WTC11 (cell line): ENCODE measurements around the gene CYP19A1. TPM values are rescaled to one million over a fixed set of nuclear protein-coding genes. Genes with fewer than 3 reads are reported as not detected.

Experiments used
- ATAC-seq: fragments of 200-7000 bp; cut with Tn5 transposase; 2 replicates; pipeline ENCODE4 v1.10.0; 2021; ENCODE audit warnings: mild to moderate bottlenecking, moderate library complexity
- CTCF ChIA-PET: fragments of 300-600 bp; sonication (Branson Sonifier 250); formaldehyde crosslinking; loops from one replicate; lab custom pipeline; 2021; ENCODE audit warnings: antibody characterized with exemption; lab: Charles Lee
- POLR2A ChIA-PET: fragments of 350-600 bp; sonication (Branson Sonifier 250); formaldehyde crosslinking; loops from one replicate; lab custom pipeline; 2021; ENCODE audit warnings: antibody characterized with exemption; lab: Charles Lee
- DNase-seq: peaks from one replicate; pipeline ENCODE4 v3.0.0; 2021; ENCODE audit warnings: low spot score
- H3K27ac Mint-ChIP-seq: 2 replicates; pipeline ENCODE4 v1.8.0; 2021; ENCODE audit warnings: mixed read lengths
- H3K27me3 Mint-ChIP-seq: 2 replicates; pipeline ENCODE4 v1.8.0; 2021; ENCODE audit warnings: low read depth, mild to moderate bottlenecking, moderate library complexity, mixed read lengths
- H3K36me3 Mint-ChIP-seq: 2 replicates; pipeline ENCODE4 v1.8.0; 2021; ENCODE audit warnings: mixed read lengths
- H3K4me1 Mint-ChIP-seq: 2 replicates; pipeline ENCODE4 v1.8.0; 2022; ENCODE audit warnings: mixed read lengths
- H3K4me3 Mint-ChIP-seq: 2 replicates; pipeline ENCODE4 v1.8.0; 2021; ENCODE audit warnings: mild to moderate bottlenecking, moderate library complexity, mixed read lengths
- H3K9me3 Mint-ChIP-seq: 2 replicates; pipeline ENCODE4 v1.8.0; 2021; ENCODE audit warnings: mixed read lengths
- FOXP1 ChIP-seq: sonication (generic); formaldehyde crosslinking; IDR thresholded peaks from 2 replicates; pipeline ENCODE4 v1.8.0; 2022; ENCODE audit warnings: missing genetic modification reagents, mild to moderate bottlenecking, moderate library complexity, borderline replicate concordance
- PRRX2 ChIP-seq: fragments of 250-450 bp; sonication (Bioruptor Pico); IDR thresholded peaks from 2 replicates; pipeline ENCODE4 v1.8.0; 2021; ENCODE audit warnings: mild to moderate bottlenecking
- TEAD1 ChIP-seq: sonication (generic); formaldehyde crosslinking; IDR thresholded peaks from 2 replicates; pipeline ENCODE4 v1.8.0; 2022; ENCODE audit warnings: mild to moderate bottlenecking, missing genetic modification reagents
- ZNF416 ChIP-seq: fragments of 250-450 bp; sonication (Bioruptor Pico); IDR thresholded peaks from 2 replicates; pipeline ENCODE4 v1.9.0; 2021; ENCODE audit warnings: mild to moderate bottlenecking, inconsistent platforms
- total RNA-seq: library from RNA; stranded (reverse); gene quantifications from 3 replicates; pipeline ENCODE4 v1.2.3, GENCODE V29; 2021
- TF ChIP-seq, protein P1 (sequence below): sonication (generic); formaldehyde crosslinking; IDR thresholded peaks from 2 replicates; pipeline ENCODE4 v1.8.1; 2023; ENCODE audit warnings: mild to moderate bottlenecking, missing genetic modification reagents, borderline replicate concordance
- TF ChIP-seq, protein P2 (sequence below): sonication (generic); formaldehyde crosslinking; IDR thresholded peaks from 2 replicates; pipeline ENCODE4 v1.8.0; 2022; ENCODE audit warnings: mild to moderate bottlenecking, missing genetic modification reagents
- TF ChIP-seq, protein P3 (sequence below): sonication (generic); formaldehyde crosslinking; IDR thresholded peaks from 2 replicates; pipeline ENCODE4 v1.8.1; 2022; ENCODE audit warnings: missing genetic modification reagents, borderline replicate concordance
- TF ChIP-seq, protein P4 (sequence below): fragments of 250-450 bp; sonication (Bioruptor Pico); IDR thresholded peaks from 2 replicates; pipeline ENCODE4 v1.9.0; 2021; ENCODE audit warnings: mild to moderate bottlenecking, borderline replicate concordance
- TF ChIP-seq, protein P5 (sequence below): sonication (generic); formaldehyde crosslinking; IDR thresholded peaks from 2 replicates; pipeline ENCODE4 v1.8.1; 2022; ENCODE audit warnings: mild to moderate bottlenecking, moderate library complexity, missing genetic modification reagents
- TF ChIP-seq, protein P6 (sequence below): fragments of 250-450 bp; sonication (Bioruptor Pico); IDR thresholded peaks from 2 replicates; pipeline ENCODE4 v1.9.0; 2021; ENCODE audit warnings: mild to moderate bottlenecking

Gene CYP19A1
- total RNA-seq, 1 experiment from 2014 or later, result not detected

DNA sequence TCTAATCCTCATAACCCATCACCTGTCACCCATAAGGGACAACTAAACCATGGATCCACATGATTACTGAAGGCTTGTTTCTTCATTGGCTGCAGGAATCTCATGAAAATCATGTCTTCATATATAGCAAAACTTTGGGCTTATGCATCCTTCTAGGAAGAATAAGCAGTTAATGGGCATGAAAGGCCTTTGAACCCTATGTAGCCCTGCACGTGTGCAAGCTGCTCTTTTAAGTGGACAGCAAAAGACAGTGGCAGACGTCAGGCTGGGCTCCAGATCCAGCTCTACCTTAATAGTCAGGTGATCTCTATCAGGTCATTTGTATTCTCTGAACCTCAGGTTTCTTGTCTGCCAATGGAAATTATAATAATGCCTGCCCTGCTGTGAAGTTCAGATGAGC, 18.9 kb downstream of the CYP19A1 start:
- Mint-ChIP-seq H3K27ac (no peak overlapping the region), H3K9me3 (no peaks in the 10 kb centered on the region), H3K36me3 (no peaks in the 10 kb centered on the region), H3K27me3 (peaks cover 6% of the 10 kb centered on the region), H3K4me3 (no peak overlapping the region), H3K4me1 (no peaks in the 10 kb centered on the region)
- CTCF ChIA-PET, result interaction anchor here (0.8 to 1.2 kb wide), 2 partner anchors 61 to 72 kb away, joined by 3 read pairs; no protein-coding TSS in a partner anchor
- DNase-seq, result no peak
- TF ChIP-seq, protein P1, sequence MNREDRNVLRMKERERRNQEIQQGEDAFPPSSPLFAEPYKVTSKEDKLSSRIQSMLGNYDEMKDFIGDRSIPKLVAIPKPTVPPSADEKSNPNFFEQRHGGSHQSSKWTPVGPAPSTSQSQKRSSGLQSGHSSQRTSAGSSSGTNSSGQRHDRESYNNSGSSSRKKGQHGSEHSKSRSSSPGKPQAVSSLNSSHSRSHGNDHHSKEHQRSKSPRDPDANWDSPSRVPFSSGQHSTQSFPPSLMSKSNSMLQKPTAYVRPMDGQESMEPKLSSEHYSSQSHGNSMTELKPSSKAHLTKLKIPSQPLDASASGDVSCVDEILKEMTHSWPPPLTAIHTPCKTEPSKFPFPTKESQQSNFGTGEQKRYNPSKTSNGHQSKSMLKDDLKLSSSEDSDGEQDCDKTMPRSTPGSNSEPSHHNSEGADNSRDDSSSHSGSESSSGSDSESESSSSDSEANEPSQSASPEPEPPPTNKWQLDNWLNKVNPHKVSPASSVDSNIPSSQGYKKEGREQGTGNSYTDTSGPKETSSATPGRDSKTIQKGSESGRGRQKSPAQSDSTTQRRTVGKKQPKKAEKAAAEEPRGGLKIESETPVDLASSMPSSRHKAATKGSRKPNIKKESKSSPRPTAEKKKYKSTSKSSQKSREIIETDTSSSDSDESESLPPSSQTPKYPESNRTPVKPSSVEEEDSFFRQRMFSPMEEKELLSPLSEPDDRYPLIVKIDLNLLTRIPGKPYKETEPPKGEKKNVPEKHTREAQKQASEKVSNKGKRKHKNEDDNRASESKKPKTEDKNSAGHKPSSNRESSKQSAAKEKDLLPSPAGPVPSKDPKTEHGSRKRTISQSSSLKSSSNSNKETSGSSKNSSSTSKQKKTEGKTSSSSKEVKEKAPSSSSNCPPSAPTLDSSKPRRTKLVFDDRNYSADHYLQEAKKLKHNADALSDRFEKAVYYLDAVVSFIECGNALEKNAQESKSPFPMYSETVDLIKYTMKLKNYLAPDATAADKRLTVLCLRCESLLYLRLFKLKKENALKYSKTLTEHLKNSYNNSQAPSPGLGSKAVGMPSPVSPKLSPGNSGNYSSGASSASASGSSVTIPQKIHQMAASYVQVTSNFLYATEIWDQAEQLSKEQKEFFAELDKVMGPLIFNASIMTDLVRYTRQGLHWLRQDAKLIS, result no peak
- TF ChIP-seq, protein P2, sequence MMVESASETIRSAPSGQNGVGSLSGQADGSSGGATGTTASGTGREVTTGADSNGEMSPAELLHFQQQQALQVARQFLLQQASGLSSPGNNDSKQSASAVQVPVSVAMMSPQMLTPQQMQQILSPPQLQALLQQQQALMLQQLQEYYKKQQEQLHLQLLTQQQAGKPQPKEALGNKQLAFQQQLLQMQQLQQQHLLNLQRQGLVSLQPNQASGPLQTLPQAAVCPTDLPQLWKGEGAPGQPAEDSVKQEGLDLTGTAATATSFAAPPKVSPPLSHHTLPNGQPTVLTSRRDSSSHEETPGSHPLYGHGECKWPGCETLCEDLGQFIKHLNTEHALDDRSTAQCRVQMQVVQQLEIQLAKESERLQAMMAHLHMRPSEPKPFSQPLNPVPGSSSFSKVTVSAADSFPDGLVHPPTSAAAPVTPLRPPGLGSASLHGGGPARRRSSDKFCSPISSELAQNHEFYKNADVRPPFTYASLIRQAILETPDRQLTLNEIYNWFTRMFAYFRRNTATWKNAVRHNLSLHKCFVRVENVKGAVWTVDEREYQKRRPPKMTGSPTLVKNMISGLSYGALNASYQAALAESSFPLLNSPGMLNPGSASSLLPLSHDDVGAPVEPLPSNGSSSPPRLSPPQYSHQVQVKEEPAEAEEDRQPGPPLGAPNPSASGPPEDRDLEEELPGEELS (CRISPR knock-in tag), result no peak
- no peak for TF ChIP-seq TEAD1 (CRISPR knock-in tag)
- no peak for TF ChIP-seq PRRX2 (CRISPR knock-in tag)
- TF ChIP-seq, protein P3, sequence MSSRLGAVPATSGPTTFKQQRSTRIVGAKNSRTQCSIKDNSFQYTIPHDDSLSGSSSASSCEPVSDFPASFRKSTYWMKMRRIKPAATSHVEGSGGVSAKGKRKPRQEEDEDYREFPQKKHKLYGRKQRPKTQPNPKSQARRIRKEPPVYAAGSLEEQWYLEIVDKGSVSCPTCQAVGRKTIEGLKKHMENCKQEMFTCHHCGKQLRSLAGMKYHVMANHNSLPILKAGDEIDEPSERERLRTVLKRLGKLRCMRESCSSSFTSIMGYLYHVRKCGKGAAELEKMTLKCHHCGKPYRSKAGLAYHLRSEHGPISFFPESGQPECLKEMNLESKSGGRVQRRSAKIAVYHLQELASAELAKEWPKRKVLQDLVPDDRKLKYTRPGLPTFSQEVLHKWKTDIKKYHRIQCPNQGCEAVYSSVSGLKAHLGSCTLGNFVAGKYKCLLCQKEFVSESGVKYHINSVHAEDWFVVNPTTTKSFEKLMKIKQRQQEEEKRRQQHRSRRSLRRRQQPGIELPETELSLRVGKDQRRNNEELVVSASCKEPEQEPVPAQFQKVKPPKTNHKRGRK, result no peak
- TF ChIP-seq, protein P4, sequence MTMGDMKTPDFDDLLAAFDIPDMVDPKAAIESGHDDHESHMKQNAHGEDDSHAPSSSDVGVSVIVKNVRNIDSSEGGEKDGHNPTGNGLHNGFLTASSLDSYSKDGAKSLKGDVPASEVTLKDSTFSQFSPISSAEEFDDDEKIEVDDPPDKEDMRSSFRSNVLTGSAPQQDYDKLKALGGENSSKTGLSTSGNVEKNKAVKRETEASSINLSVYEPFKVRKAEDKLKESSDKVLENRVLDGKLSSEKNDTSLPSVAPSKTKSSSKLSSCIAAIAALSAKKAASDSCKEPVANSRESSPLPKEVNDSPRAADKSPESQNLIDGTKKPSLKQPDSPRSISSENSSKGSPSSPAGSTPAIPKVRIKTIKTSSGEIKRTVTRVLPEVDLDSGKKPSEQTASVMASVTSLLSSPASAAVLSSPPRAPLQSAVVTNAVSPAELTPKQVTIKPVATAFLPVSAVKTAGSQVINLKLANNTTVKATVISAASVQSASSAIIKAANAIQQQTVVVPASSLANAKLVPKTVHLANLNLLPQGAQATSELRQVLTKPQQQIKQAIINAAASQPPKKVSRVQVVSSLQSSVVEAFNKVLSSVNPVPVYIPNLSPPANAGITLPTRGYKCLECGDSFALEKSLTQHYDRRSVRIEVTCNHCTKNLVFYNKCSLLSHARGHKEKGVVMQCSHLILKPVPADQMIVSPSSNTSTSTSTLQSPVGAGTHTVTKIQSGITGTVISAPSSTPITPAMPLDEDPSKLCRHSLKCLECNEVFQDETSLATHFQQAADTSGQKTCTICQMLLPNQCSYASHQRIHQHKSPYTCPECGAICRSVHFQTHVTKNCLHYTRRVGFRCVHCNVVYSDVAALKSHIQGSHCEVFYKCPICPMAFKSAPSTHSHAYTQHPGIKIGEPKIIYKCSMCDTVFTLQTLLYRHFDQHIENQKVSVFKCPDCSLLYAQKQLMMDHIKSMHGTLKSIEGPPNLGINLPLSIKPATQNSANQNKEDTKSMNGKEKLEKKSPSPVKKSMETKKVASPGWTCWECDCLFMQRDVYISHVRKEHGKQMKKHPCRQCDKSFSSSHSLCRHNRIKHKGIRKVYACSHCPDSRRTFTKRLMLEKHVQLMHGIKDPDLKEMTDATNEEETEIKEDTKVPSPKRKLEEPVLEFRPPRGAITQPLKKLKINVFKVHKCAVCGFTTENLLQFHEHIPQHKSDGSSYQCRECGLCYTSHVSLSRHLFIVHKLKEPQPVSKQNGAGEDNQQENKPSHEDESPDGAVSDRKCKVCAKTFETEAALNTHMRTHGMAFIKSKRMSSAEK (CRISPR knock-in tag), result no peak
- TF ChIP-seq, protein P5, sequence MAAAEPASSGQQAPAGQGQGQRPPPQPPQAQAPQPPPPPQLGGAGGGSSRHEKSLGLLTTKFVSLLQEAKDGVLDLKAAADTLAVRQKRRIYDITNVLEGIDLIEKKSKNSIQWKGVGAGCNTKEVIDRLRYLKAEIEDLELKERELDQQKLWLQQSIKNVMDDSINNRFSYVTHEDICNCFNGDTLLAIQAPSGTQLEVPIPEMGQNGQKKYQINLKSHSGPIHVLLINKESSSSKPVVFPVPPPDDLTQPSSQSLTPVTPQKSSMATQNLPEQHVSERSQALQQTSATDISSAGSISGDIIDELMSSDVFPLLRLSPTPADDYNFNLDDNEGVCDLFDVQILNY (CRISPR knock-in tag), result no peak
- no peak for TF ChIP-seq ZNF416 (CRISPR knock-in tag)
- TF ChIP-seq, protein P6, sequence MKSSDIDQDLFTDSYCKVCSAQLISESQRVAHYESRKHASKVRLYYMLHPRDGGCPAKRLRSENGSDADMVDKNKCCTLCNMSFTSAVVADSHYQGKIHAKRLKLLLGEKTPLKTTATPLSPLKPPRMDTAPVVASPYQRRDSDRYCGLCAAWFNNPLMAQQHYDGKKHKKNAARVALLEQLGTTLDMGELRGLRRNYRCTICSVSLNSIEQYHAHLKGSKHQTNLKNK (CRISPR knock-in tag), result no peak
- TF ChIP-seq FOXP1 (CRISPR knock-in tag), result no peak
- POLR2A ChIA-PET, result no interaction called here
- no peak for ATAC-seq
